ENCODE measurements around the gene NFKBIE.

GRCh38 chr6:44237813-44238433 lies 27.4 kb downstream of the NFKBIE start:
- TF ChIP-seq MAX (IDR thresholded peaks at IDR 0.05) (no peak), CTCF (IDR thresholded peaks at IDR 0.05; ENCODE audit: low read depth, low read length, missing input control) (peak; percentile 90), RAD21 (IDR thresholded peaks at IDR 0.05) (peak; percentile 71 to 79), REST (IDR thresholded peaks at IDR 0.05) (no peak), HNF4G (IDR thresholded peaks at IDR 0.05) (no peak)
- TF ChIP-seq, protein P1, sequence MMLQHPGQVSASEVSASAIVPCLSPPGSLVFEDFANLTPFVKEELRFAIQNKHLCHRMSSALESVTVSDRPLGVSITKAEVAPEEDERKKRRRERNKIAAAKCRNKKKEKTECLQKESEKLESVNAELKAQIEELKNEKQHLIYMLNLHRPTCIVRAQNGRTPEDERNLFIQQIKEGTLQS (IDR thresholded peaks at IDR 0.05): no peak

Measured in liver (tissue), 3 donors.